Rectal smooth muscle tissue (tissue), 1 donor: ENCODE measurements around the gene SMYD3.

Experiments used
- H3K27ac ChIP-seq: one replicate; pipeline ENCODE4 v1.7.0; 2013; ENCODE audit warnings: low read depth, low read length, inconsistent platforms
- H3K27me3 ChIP-seq: one replicate; pipeline ENCODE4 v1.7.0; 2013; ENCODE audit warnings: low read length; ENCODE audit not compliant: control insufficient read depth, insufficient read depth
- H3K36me3 ChIP-seq: one replicate; pipeline ENCODE4 v1.7.0; 2013; ENCODE audit warnings: low read length; ENCODE audit not compliant: control insufficient read depth, insufficient read depth
- H3K4me1 ChIP-seq: one replicate; pipeline ENCODE4 v1.7.0; 2013; ENCODE audit warnings: low read length; ENCODE audit not compliant: control insufficient read depth, insufficient read depth
- H3K4me3 ChIP-seq: one replicate; pipeline ENCODE4 v1.7.0; 2013; ENCODE audit warnings: low read length
- H3K9ac ChIP-seq: one replicate; pipeline ENCODE4 v1.7.0; 2013; ENCODE audit warnings: low read length

SMYD3 gene

DNA sequence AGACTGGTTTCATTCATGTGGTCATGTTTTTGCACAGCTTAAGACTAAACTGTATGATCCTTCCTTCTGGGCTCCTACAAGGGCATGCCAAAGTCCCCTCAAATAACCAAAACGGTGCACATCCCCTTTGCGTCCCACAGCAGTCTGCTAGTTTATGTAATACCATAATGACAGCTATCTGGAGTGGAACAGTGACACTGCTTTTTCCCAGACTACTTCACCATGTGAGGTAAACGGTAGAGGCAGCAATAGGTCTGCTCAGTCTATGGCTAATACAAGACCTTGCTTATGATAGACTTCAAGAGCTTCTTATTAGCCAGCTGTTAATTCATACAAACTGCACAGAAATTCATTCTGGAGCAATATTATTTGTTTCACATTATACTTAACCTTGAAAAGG is 395.5 kb downstream of the SMYD3 start:
- Histone ChIP-seq H3K27ac (no peak overlapping the region), H3K36me3 (no peaks in the 10 kb centered on the region), H3K27me3 (no peaks in the 10 kb centered on the region), H3K4me3 (no peak overlapping the region), H3K9ac (no peak overlapping the region), H3K4me1 (peaks cover 3% of the 10 kb centered on the region)

DNA sequence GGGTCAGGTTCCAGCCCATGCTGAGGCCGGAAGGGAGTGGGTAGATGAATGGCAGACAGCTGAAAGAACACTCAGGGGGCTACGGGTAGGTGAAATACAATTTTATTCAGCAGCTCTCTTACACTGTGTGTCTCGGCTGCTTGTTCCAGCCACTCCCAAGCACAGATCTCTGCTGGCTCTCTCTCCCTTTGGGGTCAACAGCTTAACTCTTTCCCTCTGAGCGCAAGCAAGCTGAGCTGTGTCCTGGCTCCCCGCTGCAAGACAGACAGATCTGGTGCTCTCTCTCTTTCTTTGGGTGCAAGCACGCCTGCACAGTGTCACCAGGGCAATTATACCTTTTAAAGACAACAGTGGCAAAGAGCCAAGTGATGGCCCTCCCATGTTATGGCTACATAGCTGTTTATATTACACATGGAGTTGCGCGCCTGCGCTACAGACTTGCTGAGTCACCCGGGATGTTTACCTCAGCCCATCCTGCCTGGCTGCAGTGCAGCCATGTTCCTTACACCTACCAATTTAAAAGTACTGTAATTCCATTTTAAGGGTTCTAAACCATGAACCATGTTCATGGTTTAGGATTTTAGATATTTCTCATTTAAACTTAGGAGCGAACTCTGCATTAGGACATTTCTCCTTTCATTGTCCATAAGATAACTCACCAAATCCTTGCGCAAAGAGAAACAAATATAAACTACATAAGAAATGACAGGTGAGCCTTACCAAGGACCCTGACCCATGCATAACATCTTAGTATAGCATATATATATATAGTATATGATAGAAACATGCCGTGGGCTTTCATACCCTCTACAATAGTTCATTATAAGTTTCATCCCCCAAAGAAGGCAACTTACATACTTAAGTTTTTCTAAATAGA is 396.5 kb downstream of the SMYD3 start:
- H3K9ac ChIP-seq, result no peak overlapping the region
- H3K27me3 ChIP-seq, result no peaks in the 10 kb centered on the region
- no peaks in the 10 kb centered on the region for H3K36me3 ChIP-seq
- peak overlapping the region; percentile 64 for H3K27ac ChIP-seq
- peaks cover 3% of the 10 kb centered on the region for H3K4me1 ChIP-seq
- H3K4me3 ChIP-seq, result no peak overlapping the region

DNA sequence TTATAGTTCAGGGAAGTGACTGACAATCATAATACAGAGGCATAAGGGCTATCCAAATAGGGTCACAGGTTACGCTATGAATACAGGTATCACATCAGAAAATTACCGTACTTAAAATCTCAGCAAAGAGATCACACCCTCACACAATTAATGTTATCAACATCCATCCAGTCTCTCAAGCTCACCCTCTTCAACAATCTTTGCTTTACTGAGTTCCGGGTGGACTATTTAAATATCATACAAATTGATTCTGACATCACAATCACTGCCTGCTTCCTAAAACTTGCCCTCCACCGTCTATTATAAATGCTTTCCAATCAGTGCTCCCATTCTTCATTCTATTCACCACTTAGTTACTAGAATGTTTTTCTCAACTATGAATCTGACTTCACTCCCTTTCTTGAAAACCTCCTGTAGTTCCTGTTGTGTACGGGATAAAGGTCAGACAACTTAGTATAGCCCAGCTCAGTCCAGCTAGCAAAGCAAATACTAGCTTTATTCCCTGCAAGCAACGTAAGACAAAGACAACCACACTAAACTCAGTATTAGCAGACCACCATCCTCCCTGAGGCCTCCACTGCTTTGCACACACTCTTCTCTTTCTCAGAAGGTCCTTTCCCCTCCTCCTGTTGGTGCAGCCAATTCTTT is 398.7 kb downstream of the SMYD3 start:
- Histone ChIP-seq H3K4me3 (no peak overlapping the region), H3K27me3 (no peaks in the 10 kb centered on the region), H3K4me1 (peaks cover 3% of the 10 kb centered on the region), H3K9ac (no peak overlapping the region), H3K27ac (no peak overlapping the region), H3K36me3 (no peaks in the 10 kb centered on the region)

DNA sequence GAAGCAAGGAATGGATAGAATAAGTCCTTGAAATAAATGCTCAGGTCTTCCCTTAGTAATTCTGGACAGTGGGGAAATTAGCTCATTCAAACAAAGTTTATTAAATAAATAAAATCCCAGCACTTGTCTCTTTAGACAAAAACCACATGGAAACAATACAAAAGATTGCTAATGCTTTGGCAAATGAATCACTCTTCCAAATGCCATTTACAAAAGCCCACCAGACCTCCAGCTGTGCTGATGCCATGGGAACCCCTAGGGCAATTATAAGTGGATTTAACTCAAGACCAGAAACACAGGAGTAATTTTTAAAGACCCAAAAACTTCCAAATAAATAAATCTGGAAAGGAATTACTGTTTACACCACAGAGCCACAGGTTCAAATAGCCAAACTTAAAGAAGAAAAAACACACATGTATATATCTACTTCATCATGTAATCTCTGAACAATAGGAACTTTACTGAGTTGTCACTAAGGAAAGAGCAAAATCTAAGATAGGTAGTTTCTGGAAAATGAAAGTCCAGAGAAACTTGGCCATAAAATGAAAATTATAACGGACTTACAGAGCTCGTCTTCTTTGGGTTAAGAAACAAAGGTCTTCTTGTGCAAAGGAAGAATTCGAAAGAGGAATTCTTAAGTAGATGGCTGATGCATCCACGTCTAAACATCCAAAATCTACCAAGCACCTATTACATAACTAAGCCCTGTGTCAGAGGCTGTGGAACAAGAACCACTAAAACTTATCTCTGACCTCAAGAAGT is 399.4 kb downstream of the SMYD3 start:
- peaks cover 3% of the 10 kb centered on the region for H3K4me1 ChIP-seq
- H3K9ac ChIP-seq, result no peak overlapping the region
- no peaks in the 10 kb centered on the region for H3K36me3 ChIP-seq
- no peak overlapping the region for H3K4me3 ChIP-seq
- no peaks in the 10 kb centered on the region for H3K27me3 ChIP-seq
- no peak overlapping the region for H3K27ac ChIP-seq

DNA sequence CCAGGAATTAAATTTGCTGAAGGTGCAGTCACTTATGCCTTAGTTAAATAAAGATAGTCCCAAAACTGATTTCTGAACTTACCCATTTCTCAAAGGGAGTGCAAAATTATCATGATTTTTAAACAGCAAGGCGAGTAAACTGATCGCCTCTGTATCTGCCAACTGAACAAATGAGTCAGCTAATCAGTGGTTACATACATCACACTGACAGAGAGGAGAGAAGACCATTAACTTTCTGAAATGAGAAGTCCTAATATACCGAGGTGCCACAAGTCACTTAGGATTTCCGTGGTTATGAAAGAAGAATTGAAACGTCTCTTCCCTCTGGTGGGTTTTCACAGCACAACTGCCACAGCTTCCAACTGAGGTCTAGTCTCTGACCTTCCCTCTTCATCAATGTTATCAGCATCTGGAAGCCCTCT is 400.7 kb downstream of the SMYD3 start:
- Histone ChIP-seq H3K27me3 (no peaks in the 10 kb centered on the region), H3K36me3 (no peaks in the 10 kb centered on the region)

DNA sequence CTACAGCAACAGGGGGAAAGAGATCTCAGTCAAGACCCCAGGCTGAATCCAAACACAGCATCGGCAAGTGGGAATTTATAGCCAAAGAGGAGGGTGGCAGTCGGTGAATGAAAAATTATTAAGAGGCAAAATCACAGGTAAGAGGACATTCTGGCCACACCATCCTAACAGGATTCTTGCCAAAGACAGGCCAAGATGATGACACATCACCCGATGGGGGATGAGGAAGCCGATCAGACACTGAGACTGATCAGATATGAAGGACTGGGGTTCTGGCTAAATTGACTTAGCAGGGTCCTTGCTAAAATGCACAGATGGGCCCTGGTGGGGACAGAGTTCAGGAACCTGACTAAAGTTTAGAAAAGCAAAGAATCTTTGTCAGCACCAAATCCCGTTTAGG is 402.2 kb downstream of the SMYD3 start:
- H3K4me1 ChIP-seq, result no peaks in the 10 kb centered on the region
- H3K9ac ChIP-seq, result no peak overlapping the region
- H3K27ac ChIP-seq, result no peak overlapping the region
- H3K4me3 ChIP-seq, result no peak overlapping the region
- H3K36me3 ChIP-seq, result no peaks in the 10 kb centered on the region
- no peaks in the 10 kb centered on the region for H3K27me3 ChIP-seq

More for the DNA sequence above, 400.7 kb downstream of the SMYD3 start:
- Histone ChIP-seq H3K4me3 (no peak overlapping the region), H3K4me1 (peaks cover 3% of the 10 kb centered on the region), H3K27ac (no peak overlapping the region), H3K9ac (no peak overlapping the region)

DNA sequence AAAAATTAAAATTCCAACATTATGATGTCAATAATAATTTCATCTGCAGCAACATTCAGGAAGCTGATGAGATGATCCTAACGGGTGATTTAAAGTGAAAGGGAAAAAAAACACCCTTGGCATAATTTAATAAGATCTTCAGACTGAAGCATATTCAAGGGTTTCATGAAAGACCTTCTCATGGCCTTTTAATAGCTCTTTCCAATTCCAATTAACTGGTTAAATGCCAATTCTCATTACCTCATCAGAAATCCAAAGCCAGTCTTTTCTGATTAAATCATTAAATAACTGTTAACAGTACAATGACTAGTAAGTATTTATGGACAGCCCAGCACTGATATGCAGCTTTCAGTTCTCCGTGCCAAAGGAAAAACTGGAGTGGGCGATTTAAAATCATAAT is 407.5 kb downstream of the SMYD3 start:
- Histone ChIP-seq H3K9ac (no peak overlapping the region), H3K27ac (no peak overlapping the region), H3K27me3 (no peaks in the 10 kb centered on the region), H3K4me3 (no peak overlapping the region), H3K4me1 (peaks cover 2% of the 10 kb centered on the region), H3K36me3 (no peaks in the 10 kb centered on the region)

DNA sequence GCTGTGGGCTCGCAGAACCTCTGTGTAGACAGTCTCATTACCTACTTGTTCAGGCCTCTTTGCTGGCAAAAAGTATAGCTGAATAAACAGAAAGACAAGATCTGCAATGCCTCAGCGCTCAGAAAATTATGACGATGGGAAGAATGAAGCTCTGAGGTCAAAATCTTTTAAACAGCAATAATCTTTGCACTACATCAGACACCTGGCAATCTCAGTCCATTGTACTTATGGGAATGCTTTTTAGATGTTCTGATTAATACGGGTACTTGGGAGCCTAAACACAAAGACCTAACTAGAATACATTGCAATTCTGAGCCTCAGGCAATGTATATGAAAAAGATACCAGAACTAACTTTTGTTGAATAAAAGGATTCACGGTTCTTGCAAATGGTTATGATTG is 410.7 kb downstream of the SMYD3 start:
- Histone ChIP-seq H3K4me3 (no peak overlapping the region), H3K36me3 (no peaks in the 10 kb centered on the region), H3K27me3 (no peaks in the 10 kb centered on the region), H3K4me1 (peaks cover 2% of the 10 kb centered on the region), H3K27ac (no peak overlapping the region), H3K9ac (no peak overlapping the region)

DNA sequence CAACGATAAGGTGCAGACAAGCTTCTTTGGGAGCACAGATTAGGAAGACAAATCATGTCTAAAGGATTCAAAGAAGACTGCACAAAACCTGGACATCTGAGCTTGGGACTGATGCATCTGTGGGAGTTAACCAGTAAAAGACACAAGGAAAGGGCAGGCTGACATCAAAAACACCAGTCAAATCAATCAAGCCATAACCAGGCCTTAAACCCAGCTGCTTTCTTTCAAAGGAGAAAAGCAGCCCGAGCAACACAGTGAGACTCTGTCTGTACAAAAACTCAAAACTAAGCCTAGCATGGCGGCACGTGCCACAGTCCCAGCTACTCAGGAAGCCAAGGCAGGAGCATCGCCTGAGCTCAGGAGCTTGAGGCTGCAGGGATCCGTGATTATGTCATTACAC is 411.6 kb downstream of the SMYD3 start:
- Histone ChIP-seq H3K9ac (no peak overlapping the region), H3K4me3 (no peak overlapping the region), H3K36me3 (no peaks in the 10 kb centered on the region), H3K27me3 (no peaks in the 10 kb centered on the region), H3K4me1 (peaks cover 2% of the 10 kb centered on the region), H3K27ac (no peak overlapping the region)

DNA sequence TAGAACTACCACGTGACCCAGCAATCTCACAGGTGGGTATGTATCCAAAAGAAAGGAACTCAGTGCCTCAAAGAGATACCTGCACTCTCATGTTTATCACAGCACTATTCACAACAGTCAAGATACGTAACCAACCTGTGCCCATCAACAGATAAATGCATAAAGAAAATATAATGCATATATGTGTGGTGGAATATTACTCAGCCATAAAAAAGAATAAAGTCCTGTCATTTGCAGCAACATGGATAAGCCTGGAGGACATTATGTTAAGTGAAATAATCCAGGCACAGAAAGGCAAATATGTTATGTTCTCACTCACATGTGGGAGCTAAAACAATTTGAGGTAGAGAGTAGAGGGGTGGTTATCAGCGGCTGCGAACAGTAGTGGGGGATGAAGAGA is 413.8 kb downstream of the SMYD3 start:
- Histone ChIP-seq H3K27me3 (no peaks in the 10 kb centered on the region), H3K27ac (no peak overlapping the region)

DNA sequence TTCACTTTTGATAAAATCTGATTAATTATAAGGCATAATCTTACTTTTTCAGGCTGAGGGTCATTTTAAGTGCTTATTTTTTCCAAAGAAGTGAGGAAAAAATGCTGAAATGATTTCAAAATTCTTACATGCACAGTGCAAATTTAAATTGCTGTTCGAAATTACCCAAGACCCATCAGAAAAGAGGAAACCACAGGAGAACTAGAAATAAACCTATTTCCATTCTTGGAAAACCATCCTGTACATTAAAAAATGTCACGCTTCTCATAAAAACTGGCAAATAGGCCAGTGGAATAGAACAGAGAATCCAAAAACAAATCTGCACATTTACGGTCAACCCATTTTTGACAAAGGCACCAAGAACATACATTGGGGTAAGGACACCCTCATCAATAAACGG is 414.9 kb downstream of the SMYD3 start:
- Histone ChIP-seq H3K27ac (no peak overlapping the region), H3K36me3 (no peaks in the 10 kb centered on the region), H3K9ac (no peak overlapping the region), H3K4me3 (no peak overlapping the region), H3K4me1 (peaks cover 2% of the 10 kb centered on the region), H3K27me3 (no peaks in the 10 kb centered on the region)

More for the DNA sequence above, 413.8 kb downstream of the SMYD3 start:
- peaks cover 2% of the 10 kb centered on the region for H3K4me1 ChIP-seq
- no peak overlapping the region for H3K4me3 ChIP-seq
- no peak overlapping the region for H3K9ac ChIP-seq
- no peaks in the 10 kb centered on the region for H3K36me3 ChIP-seq

DNA sequence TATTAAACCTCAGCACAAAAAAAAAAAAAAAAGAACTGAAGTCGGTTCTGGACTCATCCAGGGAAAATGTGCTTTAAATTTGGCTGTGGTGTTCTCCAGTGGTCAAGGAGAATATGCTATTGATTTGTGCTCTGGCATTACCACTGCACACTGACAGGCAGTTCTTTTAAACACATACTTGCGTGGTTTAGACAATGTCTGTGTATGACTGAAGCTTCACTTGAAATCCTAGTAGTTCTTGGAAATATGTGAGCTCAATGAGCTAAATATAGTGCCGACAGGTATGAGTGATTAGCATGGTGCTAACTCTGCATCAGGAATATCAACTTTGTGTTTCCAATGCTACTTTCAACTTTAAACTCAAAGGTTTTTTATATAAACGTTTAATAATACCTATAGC is 415.6 kb downstream of the SMYD3 start:
- H3K27me3 ChIP-seq, result no peaks in the 10 kb centered on the region
- no peak overlapping the region for H3K27ac ChIP-seq
- H3K4me3 ChIP-seq, result no peak overlapping the region
- no peak overlapping the region for H3K9ac ChIP-seq
- peaks cover 2% of the 10 kb centered on the region for H3K4me1 ChIP-seq
- no peaks in the 10 kb centered on the region for H3K36me3 ChIP-seq
